ENCODE data around the gene RNF217.

Gene RNF217

DNA sequence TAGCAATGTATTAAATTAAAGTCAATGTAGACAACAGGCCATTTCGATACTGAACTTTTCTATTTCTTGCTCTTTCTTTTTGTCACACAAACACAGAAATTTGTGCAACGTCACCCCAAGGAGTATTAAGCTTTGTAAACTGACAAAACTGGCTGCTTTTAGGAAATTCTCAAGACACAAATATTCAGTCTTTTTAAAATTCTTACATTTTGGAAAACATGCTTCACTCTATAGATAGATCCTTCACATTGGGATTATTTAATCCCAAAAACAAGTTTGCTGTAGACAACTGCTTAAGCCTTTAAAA lies 121.4 kb downstream of the RNF217 start:
- no peak for TF ChIP-seq SNAI2 (CRISPR knock-in tag; IDR thresholded peaks at IDR 0.05)
- TF ChIP-seq ZNF565 (CRISPR knock-in tag; conservative IDR thresholded peaks at IDR 0.05; ENCODE audit: low read depth) = no peak
- TF ChIP-seq BACH2 (CRISPR knock-in tag; IDR thresholded peaks at IDR 0.05; ENCODE audit: borderline replicate concordance) = no peak
- TF ChIP-seq, protein P1, sequence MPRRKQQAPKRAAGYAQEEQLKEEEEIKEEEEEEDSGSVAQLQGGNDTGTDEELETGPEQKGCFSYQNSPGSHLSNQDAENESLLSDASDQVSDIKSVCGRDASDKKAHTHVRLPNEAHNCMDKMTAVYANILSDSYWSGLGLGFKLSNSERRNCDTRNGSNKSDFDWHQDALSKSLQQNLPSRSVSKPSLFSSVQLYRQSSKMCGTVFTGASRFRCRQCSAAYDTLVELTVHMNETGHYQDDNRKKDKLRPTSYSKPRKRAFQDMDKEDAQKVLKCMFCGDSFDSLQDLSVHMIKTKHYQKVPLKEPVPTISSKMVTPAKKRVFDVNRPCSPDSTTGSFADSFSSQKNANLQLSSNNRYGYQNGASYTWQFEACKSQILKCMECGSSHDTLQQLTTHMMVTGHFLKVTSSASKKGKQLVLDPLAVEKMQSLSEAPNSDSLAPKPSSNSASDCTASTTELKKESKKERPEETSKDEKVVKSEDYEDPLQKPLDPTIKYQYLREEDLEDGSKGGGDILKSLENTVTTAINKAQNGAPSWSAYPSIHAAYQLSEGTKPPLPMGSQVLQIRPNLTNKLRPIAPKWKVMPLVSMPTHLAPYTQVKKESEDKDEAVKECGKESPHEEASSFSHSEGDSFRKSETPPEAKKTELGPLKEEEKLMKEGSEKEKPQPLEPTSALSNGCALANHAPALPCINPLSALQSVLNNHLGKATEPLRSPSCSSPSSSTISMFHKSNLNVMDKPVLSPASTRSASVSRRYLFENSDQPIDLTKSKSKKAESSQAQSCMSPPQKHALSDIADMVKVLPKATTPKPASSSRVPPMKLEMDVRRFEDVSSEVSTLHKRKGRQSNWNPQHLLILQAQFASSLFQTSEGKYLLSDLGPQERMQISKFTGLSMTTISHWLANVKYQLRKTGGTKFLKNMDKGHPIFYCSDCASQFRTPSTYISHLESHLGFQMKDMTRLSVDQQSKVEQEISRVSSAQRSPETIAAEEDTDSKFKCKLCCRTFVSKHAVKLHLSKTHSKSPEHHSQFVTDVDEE (CRISPR knock-in tag; IDR thresholded peaks at IDR 0.05) = no peak
- no peak for TF ChIP-seq ZFP30 (CRISPR knock-in tag; IDR thresholded peaks at IDR 0.05)
- no peak for TF ChIP-seq GLIS3 (CRISPR knock-in tag; IDR thresholded peaks at IDR 0.05)
- no peak for TF ChIP-seq ESRRG (CRISPR knock-in tag; IDR thresholded peaks at IDR 0.05)
- TF ChIP-seq OSR1 (CRISPR knock-in tag; IDR thresholded peaks at IDR 0.05) = no peak
- TF ChIP-seq, protein P2, sequence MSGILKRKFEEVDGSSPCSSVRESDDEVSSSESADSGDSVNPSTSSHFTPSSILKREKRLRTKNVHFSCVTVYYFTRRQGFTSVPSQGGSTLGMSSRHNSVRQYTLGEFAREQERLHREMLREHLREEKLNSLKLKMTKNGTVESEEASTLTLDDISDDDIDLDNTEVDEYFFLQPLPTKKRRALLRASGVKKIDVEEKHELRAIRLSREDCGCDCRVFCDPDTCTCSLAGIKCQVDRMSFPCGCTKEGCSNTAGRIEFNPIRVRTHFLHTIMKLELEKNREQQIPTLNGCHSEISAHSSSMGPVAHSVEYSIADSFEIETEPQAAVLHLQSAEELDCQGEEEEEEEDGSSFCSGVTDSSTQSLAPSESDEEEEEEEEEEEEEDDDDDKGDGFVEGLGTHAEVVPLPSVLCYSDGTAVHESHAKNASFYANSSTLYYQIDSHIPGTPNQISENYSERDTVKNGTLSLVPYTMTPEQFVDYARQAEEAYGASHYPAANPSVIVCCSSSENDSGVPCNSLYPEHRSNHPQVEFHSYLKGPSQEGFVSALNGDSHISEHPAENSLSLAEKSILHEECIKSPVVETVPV (CRISPR knock-in tag; IDR thresholded peaks at IDR 0.05) = no peak
- no peak for TF ChIP-seq TCF4 (CRISPR knock-in tag; IDR thresholded peaks at IDR 0.05; ENCODE audit: borderline replicate concordance)
- TF ChIP-seq ZFP3 (CRISPR knock-in tag; IDR thresholded peaks at IDR 0.05) = no peak
- no peak for TF ChIP-seq CSDC2 (CRISPR knock-in tag; IDR thresholded peaks at IDR 0.05)
- no peak for TF ChIP-seq PPARA (CRISPR knock-in tag; IDR thresholded peaks at IDR 0.05; ENCODE audit: borderline replicate concordance)
- TF ChIP-seq, protein P3, sequence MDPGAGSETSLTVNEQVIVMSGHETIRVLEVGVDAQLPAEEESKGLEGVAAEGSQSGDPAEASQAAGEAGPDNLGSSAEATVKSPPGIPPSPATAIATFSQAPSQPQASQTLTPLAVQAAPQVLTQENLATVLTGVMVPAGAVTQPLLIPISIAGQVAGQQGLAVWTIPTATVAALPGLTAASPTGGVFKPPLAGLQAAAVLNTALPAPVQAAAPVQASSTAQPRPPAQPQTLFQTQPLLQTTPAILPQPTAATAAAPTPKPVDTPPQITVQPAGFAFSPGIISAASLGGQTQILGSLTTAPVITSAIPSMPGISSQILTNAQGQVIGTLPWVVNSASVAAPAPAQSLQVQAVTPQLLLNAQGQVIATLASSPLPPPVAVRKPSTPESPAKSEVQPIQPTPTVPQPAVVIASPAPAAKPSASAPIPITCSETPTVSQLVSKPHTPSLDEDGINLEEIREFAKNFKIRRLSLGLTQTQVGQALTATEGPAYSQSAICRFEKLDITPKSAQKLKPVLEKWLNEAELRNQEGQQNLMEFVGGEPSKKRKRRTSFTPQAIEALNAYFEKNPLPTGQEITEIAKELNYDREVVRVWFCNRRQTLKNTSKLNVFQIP (CRISPR knock-in tag; IDR thresholded peaks at IDR 0.05; ENCODE audit: borderline replicate concordance, low read depth) = no peak
- TF ChIP-seq ZNF8 (CRISPR knock-in tag; IDR thresholded peaks at IDR 0.05) = no peak
- TF ChIP-seq ZNF70 (CRISPR knock-in tag; IDR thresholded peaks at IDR 0.05) = no peak
- TF ChIP-seq, protein P4, sequence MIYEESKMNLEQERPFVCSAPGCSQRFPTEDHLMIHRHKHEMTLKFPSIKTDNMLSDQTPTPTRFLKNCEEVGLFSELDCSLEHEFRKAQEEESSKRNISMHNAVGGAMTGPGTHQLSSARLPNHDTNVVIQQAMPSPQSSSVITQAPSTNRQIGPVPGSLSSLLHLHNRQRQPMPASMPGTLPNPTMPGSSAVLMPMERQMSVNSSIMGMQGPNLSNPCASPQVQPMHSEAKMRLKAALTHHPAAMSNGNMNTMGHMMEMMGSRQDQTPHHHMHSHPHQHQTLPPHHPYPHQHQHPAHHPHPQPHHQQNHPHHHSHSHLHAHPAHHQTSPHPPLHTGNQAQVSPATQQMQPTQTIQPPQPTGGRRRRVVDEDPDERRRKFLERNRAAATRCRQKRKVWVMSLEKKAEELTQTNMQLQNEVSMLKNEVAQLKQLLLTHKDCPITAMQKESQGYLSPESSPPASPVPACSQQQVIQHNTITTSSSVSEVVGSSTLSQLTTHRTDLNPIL (CRISPR knock-in tag; IDR thresholded peaks at IDR 0.05; ENCODE audit: low read depth) = no peak
- no peak for TF ChIP-seq RARB (CRISPR knock-in tag; IDR thresholded peaks at IDR 0.05)
- TF ChIP-seq, protein P5, sequence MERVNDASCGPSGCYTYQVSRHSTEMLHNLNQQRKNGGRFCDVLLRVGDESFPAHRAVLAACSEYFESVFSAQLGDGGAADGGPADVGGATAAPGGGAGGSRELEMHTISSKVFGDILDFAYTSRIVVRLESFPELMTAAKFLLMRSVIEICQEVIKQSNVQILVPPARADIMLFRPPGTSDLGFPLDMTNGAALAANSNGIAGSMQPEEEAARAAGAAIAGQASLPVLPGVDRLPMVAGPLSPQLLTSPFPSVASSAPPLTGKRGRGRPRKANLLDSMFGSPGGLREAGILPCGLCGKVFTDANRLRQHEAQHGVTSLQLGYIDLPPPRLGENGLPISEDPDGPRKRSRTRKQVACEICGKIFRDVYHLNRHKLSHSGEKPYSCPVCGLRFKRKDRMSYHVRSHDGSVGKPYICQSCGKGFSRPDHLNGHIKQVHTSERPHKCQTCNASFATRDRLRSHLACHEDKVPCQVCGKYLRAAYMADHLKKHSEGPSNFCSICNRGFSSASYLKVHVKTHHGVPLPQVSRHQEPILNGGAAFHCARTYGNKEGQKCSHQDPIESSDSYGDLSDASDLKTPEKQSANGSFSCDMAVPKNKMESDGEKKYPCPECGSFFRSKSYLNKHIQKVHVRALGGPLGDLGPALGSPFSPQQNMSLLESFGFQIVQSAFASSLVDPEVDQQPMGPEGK (CRISPR knock-in tag; IDR thresholded peaks at IDR 0.05; ENCODE audit: borderline replicate concordance) = no peak
- no peak for TF ChIP-seq ISL1 (CRISPR knock-in tag; IDR thresholded peaks at IDR 0.05)
- no peak for ATAC-seq

DNA sequence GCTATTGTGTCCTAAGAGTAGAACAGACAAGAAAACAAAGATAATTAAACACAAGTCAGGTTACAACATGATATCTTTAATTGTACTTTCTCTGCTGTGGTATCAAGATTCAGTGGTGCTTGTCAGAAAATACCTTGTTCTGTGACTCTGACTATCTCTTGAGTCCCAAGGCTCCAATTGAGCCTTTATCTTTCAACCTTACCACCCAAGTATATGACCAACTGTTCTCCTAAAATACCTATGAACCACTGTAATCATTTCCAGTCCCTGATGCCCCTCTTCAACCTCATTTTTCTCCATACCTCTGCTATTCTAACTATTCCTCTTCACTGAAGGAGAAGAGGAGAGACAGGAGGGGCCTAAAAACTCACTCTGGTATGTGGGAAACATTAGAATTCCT lies 124.5 kb downstream of the RNF217 start:
- no peak for ATAC-seq
- TF ChIP-seq, protein P2 (CRISPR knock-in tag; IDR thresholded peaks at IDR 0.05) = no peak
- TF ChIP-seq ARNTL (CRISPR knock-in tag; IDR thresholded peaks at IDR 0.05; ENCODE audit: borderline replicate concordance, low read depth) = no peak
- no peak for TF ChIP-seq SNAI2 (CRISPR knock-in tag; IDR thresholded peaks at IDR 0.05)
- TF ChIP-seq OSR1 (CRISPR knock-in tag; IDR thresholded peaks at IDR 0.05) = no peak
- no peak for TF ChIP-seq ZNF565 (CRISPR knock-in tag; conservative IDR thresholded peaks at IDR 0.05; ENCODE audit: low read depth)
- no peak for TF ChIP-seq CSDC2 (CRISPR knock-in tag; IDR thresholded peaks at IDR 0.05)

Data from SK-N-SH treated with all-trans-retinoic acid at 6 μM for 48 hours (cell line).